Amniotic epithelial cell (primary cell): ENCODE results near the gene SIPA1L3.

Source experiments
- DNase-seq: peaks from one replicate; pipeline ENCODE4 v3.0.0-alpha.2; 2010; ENCODE audit warnings: low read depth

SIPA1L3 gene

GRCh38 chr19:37948362-37948761 lies 41.4 kb downstream of the SIPA1L3 start:
- DNase-seq: no peak

GRCh38 chr19:37950471-37951175 lies 43.6 kb downstream of the SIPA1L3 start:
- DNase-seq: no peak

GRCh38 chr19:37951816-37952210 lies 44.8 kb downstream of the SIPA1L3 start:
- DNase-seq: no peak

GRCh38 chr19:37953171-37953917 lies 46.3 kb downstream of the SIPA1L3 start:
- peak; percentile 29 for DNase-seq

- DNase-seq: peak; percentile 10
Measured at GRCh38 chr19:37953918-37954303, 46.9 kb downstream of the SIPA1L3 start.

GRCh38 chr19:37954421-37954874 lies 47.4 kb downstream of the SIPA1L3 start:
- no peak for DNase-seq

GRCh38 chr19:37955986-37956385 lies 49.0 kb downstream of the SIPA1L3 start:
- DNase-seq: no peak

GRCh38 chr19:37957176-37957575 lies 50.2 kb downstream of the SIPA1L3 start:
- no peak for DNase-seq

- no peak for DNase-seq
Measured at GRCh38 chr19:37959665-37960114, 52.7 kb downstream of the SIPA1L3 start.

- no peak for DNase-seq
Measured at GRCh38 chr19:37961198-37961597, 54.2 kb downstream of the SIPA1L3 start.

- DNase-seq: peak; percentile 16
Measured at GRCh38 chr19:37963190-37963936, 56.4 kb downstream of the SIPA1L3 start.

- DNase-seq: no peak
Measured at GRCh38 chr19:37964109-37964508, 57.1 kb downstream of the SIPA1L3 start.

- DNase-seq: peak; percentile 44
Measured at GRCh38 chr19:37966211-37966661, 59.2 kb downstream of the SIPA1L3 start.

- DNase-seq: peak; percentile 27
Measured at GRCh38 chr19:37966662-37967231, 59.7 kb downstream of the SIPA1L3 start.

GRCh38 chr19:37969695-37970094 lies 62.7 kb downstream of the SIPA1L3 start:
- no peak for DNase-seq

GRCh38 chr19:37970699-37971098 lies 63.7 kb downstream of the SIPA1L3 start:
- DNase-seq: no peak

- DNase-seq: no peak
Measured at GRCh38 chr19:37972803-37973202, 65.8 kb downstream of the SIPA1L3 start.

- no peak for DNase-seq
Measured at GRCh38 chr19:37973666-37974065, 66.7 kb downstream of the SIPA1L3 start.

- DNase-seq: no peak
Measured at GRCh38 chr19:37975071-37975470, 68.1 kb downstream of the SIPA1L3 start.

GRCh38 chr19:37975596-37976515 lies 68.8 kb downstream of the SIPA1L3 start:
- DNase-seq: no peak

GRCh38 chr19:37977391-37977790 lies 70.4 kb downstream of the SIPA1L3 start:
- DNase-seq: no peak
